HUES48 (cell line): Measurements from ENCODE around the gene HLF.

ENCODE experiments used
- H3K27ac ChIP-seq: one replicate; pipeline ENCODE4 v1.7.0; 2013; ENCODE audit warnings: low read depth, low read length, inconsistent platforms
- H3K27me3 ChIP-seq: 2 replicates; pipeline ENCODE4 v1.6.1; 2013; ENCODE audit warnings: mild to moderate bottlenecking, low read length; ENCODE audit not compliant: control insufficient read depth, insufficient read depth
- H3K36me3 ChIP-seq: 2 replicates; pipeline ENCODE4 v1.6.1; 2013; ENCODE audit warnings: low read length; ENCODE audit not compliant: control insufficient read depth, insufficient read depth
- H3K4me1 ChIP-seq: 2 replicates; pipeline ENCODE4 v1.6.1; 2013; ENCODE audit warnings: mild to moderate bottlenecking, low read length; ENCODE audit not compliant: control insufficient read depth, insufficient read depth
- H3K4me3 ChIP-seq: 2 replicates; pipeline ENCODE4 v1.5.1; 2013; ENCODE audit warnings: mild to moderate bottlenecking, low read depth, low read length
- H3K9ac ChIP-seq: 2 replicates; pipeline ENCODE4 v1.6.1; 2013; ENCODE audit warnings: mild to moderate bottlenecking, low read depth, low read length, moderate library complexity
- H3K9me3 ChIP-seq: 2 replicates; pipeline ENCODE4 v1.6.1; 2013; ENCODE audit warnings: low read length; ENCODE audit not compliant: control insufficient read depth, insufficient read depth

HLF gene

DNA sequence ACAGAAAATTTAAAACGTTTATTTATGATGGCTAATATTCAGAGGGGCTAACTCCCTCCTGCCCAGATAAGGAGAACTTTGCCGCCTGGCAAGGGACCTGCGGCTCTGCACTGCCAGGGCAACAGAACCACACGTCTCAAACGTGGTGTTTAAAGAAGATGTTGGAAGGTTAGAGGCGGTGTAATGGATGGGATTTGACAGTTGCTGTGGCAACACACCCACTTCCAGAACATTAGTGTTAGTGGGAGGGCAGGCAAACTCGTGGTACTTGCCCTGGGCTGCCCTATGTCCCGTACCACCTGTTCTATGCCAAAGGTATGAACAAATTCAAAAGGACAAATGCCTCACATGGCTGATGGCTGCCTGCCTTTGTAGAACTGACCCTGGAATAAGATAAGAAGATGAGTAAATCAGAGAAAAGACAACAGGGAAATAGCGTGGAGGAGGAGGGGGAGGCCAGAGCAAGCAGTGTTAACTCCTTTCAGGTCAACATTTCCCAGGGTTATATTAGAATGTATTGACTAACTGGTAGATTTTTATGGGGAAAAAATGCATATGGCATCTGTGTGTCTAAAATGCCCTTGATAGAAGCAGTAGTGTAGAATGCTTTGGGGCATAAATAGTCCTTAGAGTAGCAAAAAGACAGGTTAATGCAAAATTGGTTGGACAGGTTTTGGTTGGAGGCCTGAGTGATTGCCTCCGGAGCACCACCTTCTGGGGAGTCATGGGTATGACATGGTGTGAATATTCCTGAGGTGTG is 30.8 kb downstream of the HLF start:
- no peaks in the 10 kb centered on the region for H3K36me3 ChIP-seq
- H3K9ac ChIP-seq = no peak overlapping the region
- H3K27ac ChIP-seq = no peak overlapping the region
- no peaks in the 10 kb centered on the region for H3K9me3 ChIP-seq
- no peaks in the 10 kb centered on the region for H3K4me1 ChIP-seq
- no peaks in the 10 kb centered on the region for H3K27me3 ChIP-seq
- H3K4me3 ChIP-seq = no peak overlapping the region

DNA sequence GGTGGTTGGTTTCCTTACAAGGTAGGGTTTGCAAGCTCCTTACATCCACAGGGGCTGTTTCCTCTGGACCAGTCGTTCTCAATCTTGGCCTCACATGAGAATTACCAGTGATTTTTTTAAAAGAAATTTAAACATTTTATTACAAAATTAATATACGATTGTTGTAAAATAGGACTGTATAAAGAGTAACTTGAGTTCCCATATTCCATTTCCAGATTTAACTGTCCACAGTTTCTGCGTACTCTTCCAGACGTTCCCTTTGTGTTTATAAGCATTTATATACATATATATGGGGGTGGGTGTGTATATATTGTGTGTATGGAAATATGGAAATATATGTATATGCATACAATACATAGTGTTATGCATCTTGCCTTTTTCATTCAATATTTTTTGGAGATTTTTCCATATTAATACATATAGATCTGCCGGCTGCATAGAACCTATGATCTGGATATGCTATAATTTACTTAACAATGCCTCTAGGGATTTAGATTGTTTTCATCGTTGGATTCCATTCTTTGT is 31.5 kb downstream of the HLF start:
- H3K4me1 ChIP-seq = no peaks in the 10 kb centered on the region
- H3K27me3 ChIP-seq = no peaks in the 10 kb centered on the region
- H3K36me3 ChIP-seq = no peaks in the 10 kb centered on the region
- no peak overlapping the region for H3K27ac ChIP-seq
- H3K9ac ChIP-seq = no peak overlapping the region
- no peak overlapping the region for H3K4me3 ChIP-seq
- no peaks in the 10 kb centered on the region for H3K9me3 ChIP-seq

DNA sequence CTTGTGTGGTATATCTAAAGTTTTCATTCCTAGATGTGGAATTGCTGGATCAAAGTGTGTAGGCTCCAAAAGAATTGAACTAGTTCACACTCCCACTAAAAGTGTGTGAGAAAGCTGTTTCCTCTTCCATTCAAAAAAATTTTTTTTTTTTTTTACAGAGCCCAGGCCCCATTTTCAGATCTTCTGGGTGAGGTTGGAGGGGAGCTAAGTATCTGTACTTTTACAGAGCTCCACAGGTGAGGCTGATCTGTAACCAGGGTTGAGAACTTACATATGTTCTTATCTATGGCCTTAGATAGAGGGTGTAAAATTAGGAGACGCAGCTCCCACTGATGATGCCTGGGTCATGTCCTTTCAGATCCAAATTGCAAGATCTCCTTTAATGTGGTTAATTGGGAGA is 31.9 kb downstream of the HLF start:
- H3K36me3 ChIP-seq = no peaks in the 10 kb centered on the region
- no peak overlapping the region for H3K4me3 ChIP-seq
- H3K9me3 ChIP-seq = no peaks in the 10 kb centered on the region
- H3K27me3 ChIP-seq = no peaks in the 10 kb centered on the region
- no peak overlapping the region for H3K27ac ChIP-seq
- H3K9ac ChIP-seq = no peak overlapping the region
- H3K4me1 ChIP-seq = no peaks in the 10 kb centered on the region

DNA sequence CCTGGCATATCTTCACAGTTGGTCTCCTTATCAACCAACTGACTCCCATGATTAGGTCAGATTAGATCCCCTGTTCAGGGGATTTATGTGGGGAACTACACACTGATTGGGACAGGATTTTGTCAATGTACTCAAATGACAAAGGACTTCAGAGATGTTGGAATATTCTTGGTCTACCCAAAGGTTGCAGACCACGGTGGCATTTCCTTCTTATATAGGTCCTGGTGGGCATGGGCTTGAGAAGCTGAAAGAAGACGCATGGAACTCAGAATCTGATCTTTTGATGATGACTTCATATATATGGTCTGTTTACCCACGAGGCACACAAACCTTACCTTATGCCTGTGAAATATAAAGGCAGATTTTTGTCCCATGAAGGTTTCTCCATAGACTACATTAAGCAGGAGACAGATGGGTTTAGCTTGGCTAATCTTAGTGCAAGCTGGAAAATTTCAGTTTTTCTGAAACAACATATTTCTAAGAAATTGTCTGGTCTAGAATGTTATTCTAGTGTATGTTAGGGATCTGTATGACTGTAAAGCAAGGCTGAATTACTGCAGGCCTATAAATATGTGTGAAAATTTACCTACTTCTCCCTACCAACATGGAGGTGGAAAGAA is 33.5 kb downstream of the HLF start:
- H3K27ac ChIP-seq = no peak overlapping the region
- H3K9me3 ChIP-seq = no peaks in the 10 kb centered on the region

DNA sequence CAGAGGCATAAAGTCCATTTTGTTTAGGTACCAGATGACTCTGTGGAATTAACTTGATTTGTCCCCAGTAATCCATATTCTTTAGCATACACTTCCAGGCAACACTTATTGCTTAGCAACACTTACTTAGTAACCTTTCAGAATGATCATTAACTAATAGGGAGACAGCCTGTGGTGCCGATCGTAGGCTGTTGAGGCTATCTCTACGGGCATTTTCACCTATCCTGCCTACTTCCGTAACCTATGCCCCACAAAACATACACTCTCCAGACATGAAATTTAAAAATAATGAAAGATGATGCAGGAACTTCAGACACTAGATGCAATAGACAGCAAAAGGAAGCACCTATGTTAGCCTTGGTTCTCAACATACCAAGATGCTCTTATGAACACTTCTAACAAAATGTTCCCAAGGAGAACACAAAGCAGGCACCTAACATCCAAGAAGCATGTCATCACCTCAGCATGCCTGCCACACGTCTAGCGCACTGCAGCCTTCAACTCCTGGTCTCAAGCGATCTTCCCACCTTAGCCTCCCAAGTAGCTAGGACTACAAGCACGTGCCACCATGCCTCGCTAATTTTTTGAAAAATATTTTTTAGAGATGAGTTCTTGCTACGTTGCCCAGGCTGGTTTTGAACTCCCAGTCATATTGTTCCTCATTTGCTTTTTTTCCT is 34.5 kb downstream of the HLF start:
- H3K9me3 ChIP-seq = no peaks in the 10 kb centered on the region
- H3K4me1 ChIP-seq = no peaks in the 10 kb centered on the region
- H3K9ac ChIP-seq = no peak overlapping the region
- H3K36me3 ChIP-seq = no peaks in the 10 kb centered on the region
- H3K27ac ChIP-seq = no peak overlapping the region
- H3K4me3 ChIP-seq = no peak overlapping the region
- H3K27me3 ChIP-seq = no peaks in the 10 kb centered on the region

More for the DNA sequence above, 33.5 kb downstream of the HLF start:
- no peaks in the 10 kb centered on the region for H3K27me3 ChIP-seq
- no peaks in the 10 kb centered on the region for H3K36me3 ChIP-seq
- H3K4me1 ChIP-seq = no peaks in the 10 kb centered on the region
- H3K4me3 ChIP-seq = no peak overlapping the region
- H3K9ac ChIP-seq = no peak overlapping the region

DNA sequence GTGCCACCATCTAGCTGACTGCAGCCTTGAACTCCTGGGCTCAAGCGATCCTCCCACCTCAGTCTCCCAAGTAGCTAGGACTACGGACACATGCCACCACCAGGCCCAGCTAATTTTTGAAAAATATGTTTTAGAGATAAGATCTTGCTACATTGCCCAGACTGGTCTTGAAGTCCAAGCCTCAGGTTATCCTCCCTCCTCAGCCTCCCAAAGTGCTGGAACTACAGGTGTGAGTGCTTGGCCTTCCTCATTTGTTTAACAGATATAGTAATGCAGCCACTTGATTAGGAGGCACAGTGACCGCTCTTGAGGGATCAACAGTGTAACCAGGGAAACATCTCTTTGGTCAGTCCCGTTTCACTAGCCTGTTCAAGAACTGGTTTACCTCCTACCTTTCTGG is 35.1 kb downstream of the HLF start:
- Histone ChIP-seq H3K9me3 (no peaks in the 10 kb centered on the region), H3K4me3 (no peak overlapping the region), H3K4me1 (no peaks in the 10 kb centered on the region), H3K36me3 (no peaks in the 10 kb centered on the region), H3K9ac (no peak overlapping the region), H3K27ac (no peak overlapping the region), H3K27me3 (no peaks in the 10 kb centered on the region)

DNA sequence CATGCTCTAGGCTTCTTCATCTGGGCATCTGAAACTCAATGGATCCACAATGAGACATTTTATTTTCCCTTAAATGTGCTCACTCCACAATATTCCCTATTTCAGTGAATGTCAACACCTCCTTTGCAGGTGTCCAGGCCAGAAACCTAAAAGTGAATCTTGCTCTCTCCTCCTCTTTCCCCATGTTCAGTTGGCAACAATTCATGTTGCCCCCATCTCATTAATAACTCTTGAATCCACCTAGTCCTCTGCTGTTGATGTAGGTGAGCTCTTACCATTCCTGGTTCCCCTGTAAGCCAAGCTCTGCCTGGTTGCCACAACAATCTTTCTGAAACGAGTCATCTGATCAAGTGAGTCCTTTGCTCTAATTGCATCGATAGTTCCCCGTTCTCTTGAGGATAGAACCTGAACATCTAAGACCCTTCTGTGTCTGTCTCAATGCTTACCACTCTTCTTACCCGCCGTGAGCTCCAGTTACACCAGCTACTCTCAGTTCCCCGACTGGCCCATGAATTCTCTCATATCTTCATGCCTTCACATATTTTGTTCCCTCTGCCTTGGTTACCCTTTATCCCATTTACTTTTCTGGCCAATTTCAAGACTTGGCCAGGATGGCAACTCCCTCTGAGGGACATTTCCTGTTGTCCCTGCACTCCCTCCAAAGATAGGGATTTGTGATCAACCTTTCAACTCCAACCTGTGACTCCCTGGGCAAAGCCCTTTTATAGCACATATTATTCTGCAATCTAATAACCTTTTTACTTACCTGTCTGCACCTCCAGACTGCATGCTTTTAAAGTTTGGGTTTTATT is 35.9 kb downstream of the HLF start:
- 0 out of 2 replicates have a peak, but pooled peaks cover 4% of the 10 kb centered on the region for H3K4me1 ChIP-seq
- no peaks in the 10 kb centered on the region for H3K27me3 ChIP-seq
- no peak overlapping the region for H3K4me3 ChIP-seq
- H3K36me3 ChIP-seq = no peaks in the 10 kb centered on the region
- no peaks in the 10 kb centered on the region for H3K9me3 ChIP-seq
- H3K27ac ChIP-seq = no peak overlapping the region
- H3K9ac ChIP-seq = no peak overlapping the region

DNA sequence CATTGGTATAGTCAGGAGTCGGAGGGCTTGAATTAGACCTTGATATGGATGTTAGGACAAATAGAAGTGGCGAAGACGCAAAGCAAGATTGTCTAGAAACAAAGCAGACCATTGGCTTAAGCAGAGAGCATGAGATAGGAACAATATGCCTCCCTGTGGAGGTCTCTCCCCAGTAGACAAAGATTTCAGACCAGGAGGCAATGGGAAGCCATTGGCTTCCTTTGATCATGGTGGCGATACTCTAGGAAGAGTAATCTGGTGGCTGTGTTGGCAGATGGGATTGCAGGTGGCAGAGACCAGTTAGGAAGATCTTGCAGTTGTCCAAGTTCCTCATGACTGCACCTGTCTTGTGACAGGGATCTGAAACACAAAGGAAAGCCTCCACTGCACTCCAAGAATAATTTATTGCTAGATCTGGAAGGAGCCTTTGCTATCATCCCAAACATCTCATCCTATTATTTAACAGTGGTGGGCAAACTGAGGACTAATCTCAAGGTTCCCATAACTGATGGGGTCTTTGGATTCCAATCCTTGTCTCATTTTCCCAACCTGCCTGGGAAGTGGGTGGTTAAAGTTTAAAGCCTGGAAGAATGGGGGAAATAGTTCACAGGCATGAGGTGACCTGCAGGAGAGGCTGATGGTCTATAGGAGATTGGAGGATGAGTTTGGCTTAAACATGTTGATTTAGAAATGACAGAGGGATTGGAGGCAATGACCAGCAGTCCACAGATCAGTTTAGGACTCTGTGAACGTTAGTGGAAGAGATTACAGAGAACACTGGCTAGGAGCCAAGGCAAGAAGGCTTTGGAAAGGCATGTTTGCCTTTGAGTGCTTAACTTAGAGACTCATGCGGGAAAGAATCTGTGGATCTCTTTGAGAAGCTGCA is 37.0 kb downstream of the HLF start:
- Histone ChIP-seq H3K9ac (no peak overlapping the region), H3K4me3 (no peak overlapping the region), H3K27me3 (no peaks in the 10 kb centered on the region), H3K9me3 (no peaks in the 10 kb centered on the region), H3K4me1 (0 out of 2 replicates have a peak, but pooled peaks cover 4% of the 10 kb centered on the region), H3K36me3 (no peaks in the 10 kb centered on the region), H3K27ac (no peak overlapping the region)

DNA sequence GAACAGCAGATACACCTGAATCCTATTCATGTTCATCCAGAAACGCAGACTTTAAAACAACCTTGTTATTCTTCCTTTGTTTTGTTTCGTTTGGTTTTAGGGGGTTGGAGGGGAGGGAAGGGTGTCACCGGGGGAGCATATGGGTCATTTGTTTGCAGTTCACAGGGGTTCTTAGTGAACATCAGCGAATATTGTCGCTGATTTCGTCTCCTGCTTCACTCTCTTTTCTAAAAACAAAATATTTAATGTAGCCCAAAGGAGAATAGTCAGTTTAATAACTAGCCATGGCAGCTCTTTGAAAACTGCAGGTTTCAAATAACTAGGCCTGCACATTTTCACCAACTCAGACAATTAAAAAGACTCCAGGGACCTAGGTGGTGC is 37.6 kb downstream of the HLF start:
- Histone ChIP-seq H3K27me3 (no peaks in the 10 kb centered on the region), H3K4me3 (no peak overlapping the region), H3K9me3 (no peaks in the 10 kb centered on the region), H3K27ac (no peak overlapping the region), H3K9ac (no peak overlapping the region), H3K36me3 (no peaks in the 10 kb centered on the region), H3K4me1 (0 out of 2 replicates have a peak, but pooled peaks cover 4% of the 10 kb centered on the region)

DNA sequence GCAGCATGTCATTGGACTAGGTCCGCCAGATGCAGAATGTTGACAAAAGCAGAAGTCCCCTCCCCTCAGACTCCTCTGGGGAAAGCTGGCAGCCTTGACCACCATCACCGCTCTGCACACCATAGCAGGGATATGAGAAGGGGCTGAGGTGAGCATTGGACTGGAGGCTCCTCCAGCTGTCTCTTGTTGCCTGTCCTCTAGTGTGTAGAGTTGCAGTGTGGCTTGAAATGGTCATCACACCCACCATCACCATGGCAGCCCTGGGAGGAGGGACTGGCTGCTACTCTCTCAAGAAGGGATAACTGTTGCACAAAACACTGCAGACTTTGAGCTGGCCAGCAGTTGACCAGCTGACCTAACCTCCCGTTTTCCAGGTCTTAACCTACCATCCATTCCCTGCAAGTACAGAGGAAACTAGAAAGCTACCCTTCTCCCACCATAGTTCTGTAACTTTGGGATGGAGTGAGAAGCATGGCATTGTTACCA is 38.3 kb downstream of the HLF start:
- no peak overlapping the region for H3K27ac ChIP-seq
- no peak overlapping the region for H3K4me3 ChIP-seq
- H3K4me1 ChIP-seq = 0 out of 2 replicates have a peak, but pooled peaks cover 4% of the 10 kb centered on the region
- no peak overlapping the region for H3K9ac ChIP-seq
- H3K9me3 ChIP-seq = no peaks in the 10 kb centered on the region
- H3K36me3 ChIP-seq = no peaks in the 10 kb centered on the region
- H3K27me3 ChIP-seq = no peaks in the 10 kb centered on the region
